B cell (primary cell): ENCODE measurements around the gene CA5A. TPM values are rescaled to one million over a fixed set of nuclear protein-coding genes. Genes with fewer than 3 reads are reported as not detected.

Experiments
- ATAC-seq: fragments of 200-7000 bp; cut with Tn5 transposase; one replicate; pipeline ENCODE4 v1.10.0; 2021; ENCODE audit warnings: low read depth, mild to moderate bottlenecking, moderate number of reproducible peaks, moderate library complexity
- CTCF ChIA-PET: fragments of 350-600 bp; sonication (Branson Sonifier 250); formaldehyde crosslinking; loops from one replicate; lab custom pipeline; 2021; ENCODE audit warnings: antibody characterized with exemption, inconsistent platforms; lab: Charles Lee
- POLR2A ChIA-PET: fragments of 350-600 bp; sonication (Branson Sonifier 250); formaldehyde crosslinking; loops from one replicate; lab custom pipeline; 2021; ENCODE audit warnings: antibody characterized with exemption; lab: Charles Lee
- DNase-seq: peaks from one replicate; pipeline ENCODE4 v3.0.0; 2013
- H2AFZ ChIP-seq: 2 replicates; pipeline ENCODE4 v1.6.1; 2012; ENCODE audit warnings: mild to moderate bottlenecking, low read depth, low read length; ENCODE audit not compliant: insufficient read depth, poor library complexity, severe bottlenecking
- H3K27ac ChIP-seq, 2 donors: 1 replicate in 1 of 2; 2 replicates in 1 of 2; pipeline ENCODE4 v1.5.1; 2012 to 2013; ENCODE audit warnings: low read length in 2 of 2, mild to moderate bottlenecking in 2 of 2, moderate library complexity in 1 of 2
- H3K27me3 ChIP-seq, 4 experiments: fragments of 200-600 bp in 1 of 4; sonication (generic) in 1 of 4; replicated peaks in 1 of 4; 1 replicate in 2 of 4; 2 replicates in 2 of 4; pipeline versions ENCODE4 v1.6.1 to v1.7.0; 2013 to 2016; ENCODE audit warnings: low read length in 3 of 4, mild to moderate bottlenecking in 2 of 4, mixed read lengths in 1 of 4, moderate library complexity in 1 of 4; ENCODE audit not compliant: insufficient read depth in 4 of 4, control insufficient read depth in 3 of 4; ENCODE audit errors: control extremely low read depth in 1 of 4
- H3K36me3 ChIP-seq, 2 experiments: replicated peaks in 1 of 2; 1 replicate in 1 of 2; 2 replicates in 1 of 2; pipeline versions ENCODE4 v1.6.1 to v1.7.1; 2013; ENCODE audit warnings: low read length in 1 of 2; ENCODE audit not compliant: insufficient read depth in 2 of 2, control insufficient read depth in 1 of 2; ENCODE audit errors: control extremely low read depth in 1 of 2, extremely low read depth in 1 of 2
- H3K4me1 ChIP-seq, 2 donors: fragments of 200-600 bp in 1 of 2; sonication (generic) in 1 of 2; 1 replicate in 1 of 2; 2 replicates in 1 of 2; pipeline versions ENCODE4 v1.5.1 to v1.6.1; 2013 to 2017; ENCODE audit warnings: low read length in 2 of 2; ENCODE audit not compliant: control insufficient read depth in 2 of 2, insufficient read depth in 2 of 2
- H3K4me2 ChIP-seq: replicated peaks from 2 replicates; pipeline ENCODE3; 2012; ENCODE audit warnings: mild to moderate bottlenecking, low read depth, low read length; ENCODE audit not compliant: poor library complexity, severe bottlenecking
- H3K4me3 ChIP-seq, 5 experiments: fragments of 200-600 bp in 1 of 5; sonication (generic) in 1 of 5; 1 replicate in 3 of 5; 2 replicates in 2 of 5; pipeline versions ENCODE4 v1.5.1 to v1.7.0; 2011 to 2016; ENCODE audit warnings: low read length in 4 of 5, mild to moderate bottlenecking in 4 of 5, low read depth in 2 of 5, control low read depth in 1 of 5, moderate library complexity in 1 of 5; ENCODE audit not compliant: insufficient read depth in 1 of 5; ENCODE audit errors: control extremely low read depth in 1 of 5, extremely low read depth in 1 of 5
- H3K79me2 ChIP-seq: fragments of 200-600 bp; sonication (generic); one replicate; pipeline ENCODE4 v1.6.0; 2016; ENCODE audit warnings: low read length; ENCODE audit not compliant: control insufficient read depth, insufficient read depth
- H3K9ac ChIP-seq: fragments of 200-600 bp; sonication (generic); 2 replicates; pipeline ENCODE4 v1.6.1; 2017; ENCODE audit warnings: mild to moderate bottlenecking, low read length, moderate library complexity
- H3K9me3 ChIP-seq, 3 donors: one replicate each; pipeline versions ENCODE4 v1.6.1 to v1.7.1; 2013; ENCODE audit warnings: low read length in 2 of 3; ENCODE audit not compliant: control insufficient read depth in 2 of 3, insufficient read depth in 1 of 3; ENCODE audit errors: control extremely low read depth in 1 of 3
- H4K20me1 ChIP-seq: 2 replicates; pipeline ENCODE4 v1.6.0; 2012; ENCODE audit warnings: mild to moderate bottlenecking, low read length; ENCODE audit not compliant: insufficient read depth, control insufficient read depth, poor library complexity, severe bottlenecking
- H3K27ac Mint-ChIP-seq: one replicate; pipeline ENCODE4 v1.8.0; 2021; ENCODE audit warnings: mixed read lengths
- H3K27me3 Mint-ChIP-seq: one replicate; pipeline ENCODE4 v1.8.0; 2021; ENCODE audit warnings: mixed read lengths
- H3K4me1 Mint-ChIP-seq: one replicate; pipeline ENCODE4 v1.8.0; 2021; ENCODE audit warnings: mixed read lengths
- H3K4me3 Mint-ChIP-seq: one replicate; pipeline ENCODE4 v1.8.0; 2021; ENCODE audit warnings: mixed read lengths
- H3K9me3 Mint-ChIP-seq: one replicate; pipeline ENCODE4 v1.8.0; 2022; ENCODE audit warnings: mixed read lengths; ENCODE audit not compliant: insufficient read depth
- EZH2 ChIP-seq: IDR thresholded peaks from 2 replicates; pipeline ENCODE4 v1.6.1; 2012; ENCODE audit warnings: borderline replicate concordance, low read depth, mild to moderate bottlenecking, moderate library complexity, low read length; ENCODE audit not compliant: insufficient read depth, poor library complexity, severe bottlenecking
- WGBS: methylation state at CpG from one replicate; pipeline ENCODE4 v1.1.5; 2013; ENCODE audit warnings: missing lambda C conversion rate; ENCODE audit not compliant: insufficient coverage; 5-methylcytosine and 5-hydroxymethylcytosine counted together
- intact Hi-C: fragments of 100-400 bp; cut with micrococcal nuclease; formaldehyde crosslinking; loops from one replicate; pipeline ENCODE4 v1.10.0; 2022
- polyA plus RNA-seq: library from polyadenylated mRNA; depleted of rRNA; stranded (reverse); fragments of >200 nt; gene quantifications from 2 replicates; pipeline ENCODE4 v1.2.3, GENCODE V29; 2012
- total RNA-seq, 2 donors: library from RNA; stranded (reverse); fragments of 120-200 nt in 1 of 2; gene quantifications; 1 replicate in 1 of 2; 2 replicates in 1 of 2; pipeline versions ENCODE4 v1.2.3 to v1.2.4, GENCODE V29; 2013 to 2022
- TF ChIP-seq, protein P1 (sequence below): fragments of 200-600 bp; IDR thresholded peaks from one replicate; pipeline ENCODE4 v1.8.0; 2022; ENCODE audit warnings: antibody characterized with exemption, mild to moderate bottlenecking

CA5A gene
- total and polyA plus RNA-seq, 2 donors (not counting 1 experiment from before 2014, with no cell fraction given) = 0.27 TPM; not detected in 1

DNA sequence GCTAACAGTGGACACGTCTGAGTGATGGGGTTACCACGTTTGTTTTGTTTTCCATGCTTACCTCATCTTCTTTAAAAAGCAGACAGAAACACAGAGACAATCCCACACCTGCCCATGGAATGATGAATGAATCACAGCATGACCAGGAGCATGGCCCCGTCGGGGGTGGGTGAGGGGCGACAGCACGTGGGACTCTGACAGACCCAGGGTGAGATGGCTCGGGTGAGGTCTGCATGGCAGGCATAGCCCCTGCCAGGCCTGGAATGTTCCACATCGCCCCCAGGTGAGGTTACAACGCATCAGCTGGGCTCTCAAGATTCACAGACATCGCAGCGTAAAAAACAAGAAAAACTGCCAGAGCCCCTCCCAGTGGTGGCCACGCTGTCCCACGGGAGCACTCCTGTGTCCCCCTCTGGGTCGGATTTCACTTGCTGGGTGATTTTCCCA is 85.2 kb downstream of the CA5A start:
- POLR2A ChIA-PET = interaction anchor here (1.9 kb wide), 1 partner anchor 20 kb away, joined by 4 read pairs; no protein-coding TSS in a partner anchor
- H3K4me1 Mint-ChIP-seq = peaks cover 23% of the 10 kb centered on the region
- intact Hi-C loops = loop anchor here (2.0 to 5.0 kb wide), 3 partner anchors 39 to 586 kb away; no protein-coding TSS in a partner anchor
- no peak overlapping the region for H2AFZ ChIP-seq
- H3K27ac Mint-ChIP-seq = no peak overlapping the region
- H3K4me1 ChIP-seq = peaks cover 4 to 28% of the 10 kb centered on the region in 2 donors
- no peak overlapping the region for H3K4me3 ChIP-seq
- H3K27ac ChIP-seq = no peak overlapping the region
- no peak overlapping the region for H3K4me2 ChIP-seq
- no peak for DNase-seq
- H3K27me3 ChIP-seq = no peaks in the 10 kb centered on the region
- no peak for TF ChIP-seq EZH2
- TF ChIP-seq, protein P1, sequence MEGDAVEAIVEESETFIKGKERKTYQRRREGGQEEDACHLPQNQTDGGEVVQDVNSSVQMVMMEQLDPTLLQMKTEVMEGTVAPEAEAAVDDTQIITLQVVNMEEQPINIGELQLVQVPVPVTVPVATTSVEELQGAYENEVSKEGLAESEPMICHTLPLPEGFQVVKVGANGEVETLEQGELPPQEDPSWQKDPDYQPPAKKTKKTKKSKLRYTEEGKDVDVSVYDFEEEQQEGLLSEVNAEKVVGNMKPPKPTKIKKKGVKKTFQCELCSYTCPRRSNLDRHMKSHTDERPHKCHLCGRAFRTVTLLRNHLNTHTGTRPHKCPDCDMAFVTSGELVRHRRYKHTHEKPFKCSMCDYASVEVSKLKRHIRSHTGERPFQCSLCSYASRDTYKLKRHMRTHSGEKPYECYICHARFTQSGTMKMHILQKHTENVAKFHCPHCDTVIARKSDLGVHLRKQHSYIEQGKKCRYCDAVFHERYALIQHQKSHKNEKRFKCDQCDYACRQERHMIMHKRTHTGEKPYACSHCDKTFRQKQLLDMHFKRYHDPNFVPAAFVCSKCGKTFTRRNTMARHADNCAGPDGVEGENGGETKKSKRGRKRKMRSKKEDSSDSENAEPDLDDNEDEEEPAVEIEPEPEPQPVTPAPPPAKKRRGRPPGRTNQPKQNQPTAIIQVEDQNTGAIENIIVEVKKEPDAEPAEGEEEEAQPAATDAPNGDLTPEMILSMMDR = no peak
- 91% methylated on average over 12 of the region's 14 CpGs for WGBS
- H3K36me3 ChIP-seq = no peaks in the 10 kb centered on the region
- no peaks in the 10 kb centered on the region for H3K9me3 Mint-ChIP-seq
- CTCF ChIA-PET = interaction anchor here (0.9 to 3.6 kb wide), 7 partner anchors 10 to 97 kb away, joined by 3 to 72 read pairs (median 4); partner anchors contain the start of gene SLC7A5
- H3K79me2 ChIP-seq = peaks cover 22% of the 10 kb centered on the region
- no peaks in the 10 kb centered on the region for H3K27me3 Mint-ChIP-seq
- no peak overlapping the region for H3K4me3 Mint-ChIP-seq
- no peak overlapping the region for H3K9ac ChIP-seq
- ATAC-seq = no peak
- H3K9me3 ChIP-seq = no peaks in the 10 kb centered on the region
- no peaks in the 10 kb centered on the region for H4K20me1 ChIP-seq
